GM12874 (cell line): ENCODE data around the gene EMILIN1.

Source experiments
- CTCF ChIP-seq: IDR thresholded peaks from 2 replicates; pipeline ENCODE4 v1.5.1; 2011; ENCODE audit warnings: low read depth, mild to moderate bottlenecking, control low read depth, low read length, moderate library complexity; ENCODE audit not compliant: insufficient read depth

EMILIN1 gene

GRCh38 chr2:27128668-27129571 is 50.5 kb downstream of the EMILIN1 start:
- TF ChIP-seq CTCF, result no peak

- TF ChIP-seq CTCF, result no peak
These were observed 52.0 kb downstream of the EMILIN1 start for GRCh38 chr2:27130396-27130795.

- TF ChIP-seq CTCF, result no peak
These were observed 53.0 kb downstream of the EMILIN1 start for GRCh38 chr2:27131429-27131828.

GRCh38 chr2:27133195-27133875 is 54.9 kb downstream of the EMILIN1 start:
- TF ChIP-seq CTCF, result no peak

- peak; percentile 40 for TF ChIP-seq CTCF
These were observed 55.7 kb downstream of the EMILIN1 start, which contains the start of gene PREB for GRCh38 chr2:27133905-27134780. TSS of gene PREB (minus strand) at chr2:27134636. CDS start at chr2:27134421, 215 bp downstream.

- TF ChIP-seq CTCF, result no peak
These were observed 56.5 kb downstream of the EMILIN1 start for GRCh38 chr2:27134781-27135477.
